Glutamatergic neuron (in vitro differentiated cells): ENCODE results near the gene ELMO1. TPM values are rescaled to one million over a fixed set of nuclear protein-coding genes. Genes with fewer than 3 reads are reported as not detected.

ENCODE experiments used
- DNase-seq: peaks from one replicate; pipeline ENCODE4 v3.0.0; 2022
- H3K27ac Mint-ChIP-seq: one replicate; pipeline ENCODE4 v1.8.0; 2020; ENCODE audit warnings: mild to moderate bottlenecking, mixed read lengths, inconsistent platforms; ENCODE audit not compliant: unreplicated experiment
- H3K27me3 Mint-ChIP-seq: one replicate; pipeline ENCODE4 v1.8.0; 2020; ENCODE audit warnings: mild to moderate bottlenecking, moderate library complexity, mixed read lengths, inconsistent platforms; ENCODE audit not compliant: unreplicated experiment
- H3K36me3 Mint-ChIP-seq: one replicate; pipeline ENCODE4 v1.8.0; 2020; ENCODE audit warnings: mild to moderate bottlenecking, mixed read lengths, inconsistent platforms; ENCODE audit not compliant: unreplicated experiment
- H3K4me1 Mint-ChIP-seq: one replicate; pipeline ENCODE4 v1.8.0; 2020; ENCODE audit warnings: mild to moderate bottlenecking, low read depth, mixed read lengths, inconsistent platforms; ENCODE audit not compliant: unreplicated experiment
- H3K4me3 Mint-ChIP-seq: one replicate; pipeline ENCODE4 v1.8.0; 2020; ENCODE audit warnings: mild to moderate bottlenecking, mixed read lengths, inconsistent platforms; ENCODE audit not compliant: unreplicated experiment
- H3K9me3 Mint-ChIP-seq: one replicate; pipeline ENCODE4 v1.8.0; 2020; ENCODE audit warnings: mild to moderate bottlenecking, moderate library complexity, mixed read lengths, inconsistent platforms; ENCODE audit not compliant: unreplicated experiment
- CTCF ChIP-seq: fragments of 200-600 bp; sonication (generic); IDR thresholded peaks from one replicate; pipeline ENCODE4 v1.5.0; 2021; ENCODE audit not compliant: partially characterized antibody, unreplicated experiment
- total RNA-seq: library from RNA; stranded (reverse); fragmentation: NEBNext Ultra II Directional; extraction: Animal tissue kit (Norgen Biotek cat#: 25700); gene quantifications from one replicate; pipeline ENCODE4 v1.2.1, GENCODE V29; 2021; ENCODE audit not compliant: unreplicated experiment

The ELMO1 gene
- total RNA-seq, 1 donor from 2014 or later: 5.5 TPM

DNA sequence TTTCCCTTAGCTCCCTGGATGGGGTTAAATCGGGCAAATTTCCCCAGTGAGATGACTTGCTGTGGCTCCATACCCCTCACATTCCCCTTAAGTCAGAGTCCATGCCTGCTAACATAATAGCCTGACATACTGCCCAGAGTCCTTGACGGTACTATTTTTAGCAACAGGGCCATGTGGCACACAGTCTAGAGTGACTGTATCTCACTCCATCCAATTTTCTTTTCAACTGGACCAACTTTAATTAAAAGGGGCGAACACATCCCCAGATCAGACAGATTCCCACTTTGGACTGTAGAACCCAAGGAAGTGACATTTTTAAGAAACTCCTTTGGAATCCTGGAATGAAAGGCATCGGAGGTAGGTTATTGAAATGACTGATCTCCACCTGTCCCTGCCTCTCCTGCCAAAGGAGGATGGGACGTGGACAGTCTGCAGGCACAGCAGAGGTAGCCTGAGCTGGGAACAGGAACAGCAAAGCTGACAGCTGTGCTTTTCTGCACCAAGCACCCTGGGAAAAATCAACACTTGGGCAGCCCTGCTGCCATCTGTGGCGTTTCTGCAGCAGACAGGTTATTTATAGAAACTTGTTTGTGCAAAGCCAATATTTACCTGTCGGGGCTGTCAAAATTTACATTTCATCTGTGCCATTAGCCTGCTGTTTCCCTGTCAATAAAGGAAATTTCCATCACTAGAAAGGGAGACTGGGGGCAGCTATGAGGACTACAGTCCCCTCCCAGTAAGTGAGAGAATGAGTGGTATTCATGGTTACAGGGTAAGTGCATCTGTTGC, 502.9 kb downstream of the ELMO1 start:
- peak; percentile 50 for DNase-seq
- Mint-ChIP-seq H3K4me1 (peaks cover 32% of the 10 kb centered on the region), H3K27ac (peak overlapping the region; percentile 84), H3K27me3 (peaks cover 6% of the 10 kb centered on the region), H3K4me3 (peak overlapping the region; percentile 61), H3K36me3 (peaks cover 8% of the 10 kb centered on the region), H3K9me3 (peaks cover 10% of the 10 kb centered on the region)
- no peak for TF ChIP-seq CTCF

- peaks cover 31% of the 10 kb centered on the region for H3K4me1 Mint-ChIP-seq
- peaks cover 6% of the 10 kb centered on the region for H3K36me3 Mint-ChIP-seq
- H3K27me3 Mint-ChIP-seq: peaks cover 6% of the 10 kb centered on the region
- H3K27ac Mint-ChIP-seq: no peak overlapping the region
- H3K9me3 Mint-ChIP-seq: peaks cover 10% of the 10 kb centered on the region
- TF ChIP-seq CTCF: no peak
- no peak overlapping the region for H3K4me3 Mint-ChIP-seq
- no peak for DNase-seq
Observed at GRCh38 chr7:36944838-36945237, 503.8 kb downstream of the ELMO1 start.

DNA sequence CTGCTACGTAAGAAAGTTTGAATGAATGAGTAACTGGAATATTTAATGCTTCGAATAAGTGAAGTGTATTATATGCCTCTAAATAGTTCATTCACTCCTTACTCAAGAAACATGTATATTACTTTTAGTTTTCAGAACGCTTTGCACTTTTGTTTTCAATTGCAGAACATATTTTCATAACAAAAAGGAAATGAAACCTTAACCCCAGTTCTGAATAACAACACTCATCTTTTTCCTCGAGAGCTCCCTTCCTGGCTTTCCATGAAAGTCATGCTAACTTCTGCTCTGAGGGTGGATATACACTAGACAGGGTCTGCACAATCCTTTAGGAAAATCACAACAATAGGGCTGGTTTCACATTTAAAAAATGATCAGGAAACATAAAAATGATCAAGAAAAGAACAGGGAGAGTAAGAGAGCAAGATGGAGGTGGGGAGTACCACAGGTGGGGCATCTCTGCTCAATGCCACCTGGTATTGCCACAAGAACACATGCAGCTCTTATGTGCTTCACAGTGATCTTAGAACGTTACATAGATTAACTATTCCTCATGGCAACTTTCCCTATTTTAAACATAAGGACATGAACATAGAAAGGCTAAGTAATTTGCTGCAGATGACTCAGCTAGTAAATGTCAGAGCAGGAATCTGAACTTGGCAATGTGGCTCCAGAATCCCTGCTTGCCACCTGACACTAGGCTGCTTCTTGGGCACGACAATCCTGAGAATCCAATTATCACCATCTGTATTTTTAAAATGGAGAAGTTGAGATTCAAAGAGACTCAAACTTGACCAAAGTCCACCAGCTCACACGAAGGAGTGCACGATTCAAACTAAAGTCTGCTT, 504.9 kb downstream of the ELMO1 start:
- Mint-ChIP-seq H3K36me3 (peaks cover 15% of the 10 kb centered on the region), H3K27ac (peak overlapping the region; percentile 44), H3K4me3 (no peak overlapping the region), H3K9me3 (peaks cover 10% of the 10 kb centered on the region), H3K4me1 (peaks cover 29% of the 10 kb centered on the region), H3K27me3 (peaks cover 4% of the 10 kb centered on the region)
- TF ChIP-seq CTCF: no peak
- no peak for DNase-seq

DNA sequence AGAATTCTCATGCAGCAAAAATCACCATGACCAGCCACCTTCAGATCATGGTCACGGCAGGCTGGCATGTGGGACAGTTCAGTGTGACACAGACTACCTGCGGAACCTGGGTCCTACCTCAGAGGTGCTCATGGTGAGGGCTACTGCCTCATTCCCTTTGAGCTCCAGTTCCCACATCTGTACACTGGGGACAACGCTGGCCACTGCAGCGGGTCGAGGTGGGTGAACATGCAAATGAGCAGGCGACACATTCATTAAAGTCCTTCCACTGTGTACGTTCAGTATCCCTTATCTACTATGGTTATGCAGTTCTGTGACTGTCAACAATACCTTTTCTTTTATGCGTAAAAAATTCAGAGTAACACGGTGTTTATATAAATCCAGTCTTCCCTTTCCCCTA, 505.7 kb downstream of the ELMO1 start:
- Mint-ChIP-seq H3K4me3 (no peak overlapping the region), H3K4me1 (peaks cover 29% of the 10 kb centered on the region), H3K27ac (no peak overlapping the region), H3K27me3 (peaks cover 4% of the 10 kb centered on the region), H3K9me3 (peaks cover 11% of the 10 kb centered on the region), H3K36me3 (peaks cover 18% of the 10 kb centered on the region)
- no peak for TF ChIP-seq CTCF
- no peak for DNase-seq

DNA sequence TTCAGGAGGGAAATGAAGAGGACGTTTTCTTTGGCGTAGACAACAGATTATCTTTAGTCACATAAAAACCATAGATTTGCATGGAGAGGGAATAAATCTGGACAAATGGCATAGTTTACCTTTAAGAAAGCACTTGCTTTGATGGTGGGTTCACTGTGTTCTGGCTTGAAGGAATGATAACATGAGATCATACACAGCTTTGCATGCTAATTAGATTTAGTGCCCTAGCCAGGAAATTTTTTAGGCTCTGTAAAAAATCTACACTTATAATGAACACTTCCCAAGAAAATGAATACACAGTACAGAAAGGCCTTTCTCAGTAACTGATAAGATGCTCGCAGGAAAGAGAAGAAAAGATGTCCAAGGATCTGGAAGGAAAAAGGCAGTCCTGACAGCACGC, 506.1 kb downstream of the ELMO1 start:
- Mint-ChIP-seq H3K27ac (no peak overlapping the region), H3K27me3 (peaks cover 4% of the 10 kb centered on the region), H3K4me3 (no peak overlapping the region), H3K36me3 (peaks cover 18% of the 10 kb centered on the region), H3K4me1 (peaks cover 26% of the 10 kb centered on the region), H3K9me3 (peaks cover 11% of the 10 kb centered on the region)
- no peak for TF ChIP-seq CTCF
- no peak for DNase-seq
